ENCODE results near the gene PLD4.
"Not testable (repeated sequence)": the region's sequence is repeated elsewhere in the genome, so short reads cannot be mapped to it uniquely, and the experiment has no call there.

- not testable (repeated sequence) for TF ChIP-seq CTCF (conservative IDR thresholded peaks at IDR 0.05 in 1 of 2, IDR thresholded peaks at IDR 0.05 in 1 of 2; ENCODE audit: low read depth in 1 of 2, low read length in 2 of 2); EZH2 (IDR thresholded peaks at IDR 0.05; ENCODE audit: low read length, missing control alignments)
Measured at GRCh38 chr14:104947201-104947600, 22.5 kb downstream of the PLD4 start.

Measured in fibroblast of lung (primary cell).